Measurements from ENCODE around the gene PROM1. TPM values are rescaled to one million over a fixed set of nuclear protein-coding genes. Genes with fewer than 3 reads are reported as not detected.

Gene PROM1
- polyA plus RNA-seq, 1 donor from 2014 or later, result 1.1 TPM

DNA sequence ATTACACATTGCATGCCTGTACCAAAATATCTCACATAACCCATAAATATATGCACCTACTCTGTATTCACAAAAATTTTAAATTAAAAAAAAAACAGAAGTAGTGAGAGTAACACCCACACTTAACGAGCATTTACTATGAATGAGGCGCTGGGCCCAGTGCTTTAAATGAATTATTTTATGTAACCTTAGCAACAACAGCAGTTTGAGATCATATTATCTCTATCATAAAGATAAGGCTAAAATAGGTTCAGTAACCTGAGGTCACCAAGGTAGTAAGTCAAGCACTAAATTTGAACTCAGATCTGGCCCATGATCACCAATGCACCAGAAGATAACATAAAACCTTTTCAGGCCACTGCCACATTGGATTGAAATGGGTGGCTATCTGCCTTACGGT, 5.3 kb upstream of the PROM1 start:
- TF ChIP-seq EP300 (conservative IDR thresholded peaks at IDR 0.05; ENCODE audit: poor library complexity, severe bottlenecking), result no peak
- TF ChIP-seq POLR2AphosphoS5 (IDR thresholded peaks at IDR 0.05), result no peak
- TF ChIP-seq TAF1 (IDR thresholded peaks at IDR 0.05; ENCODE audit: low read depth), result no peak
- TF ChIP-seq REST (IDR thresholded peaks at IDR 0.05; ENCODE audit: borderline replicate concordance), result no peak
- TF ChIP-seq EZH2 (IDR thresholded peaks at IDR 0.05; ENCODE audit: borderline replicate concordance, insufficient read depth, low read length, poor library complexity, severe bottlenecking), result no peak
- TF ChIP-seq, protein P1, sequence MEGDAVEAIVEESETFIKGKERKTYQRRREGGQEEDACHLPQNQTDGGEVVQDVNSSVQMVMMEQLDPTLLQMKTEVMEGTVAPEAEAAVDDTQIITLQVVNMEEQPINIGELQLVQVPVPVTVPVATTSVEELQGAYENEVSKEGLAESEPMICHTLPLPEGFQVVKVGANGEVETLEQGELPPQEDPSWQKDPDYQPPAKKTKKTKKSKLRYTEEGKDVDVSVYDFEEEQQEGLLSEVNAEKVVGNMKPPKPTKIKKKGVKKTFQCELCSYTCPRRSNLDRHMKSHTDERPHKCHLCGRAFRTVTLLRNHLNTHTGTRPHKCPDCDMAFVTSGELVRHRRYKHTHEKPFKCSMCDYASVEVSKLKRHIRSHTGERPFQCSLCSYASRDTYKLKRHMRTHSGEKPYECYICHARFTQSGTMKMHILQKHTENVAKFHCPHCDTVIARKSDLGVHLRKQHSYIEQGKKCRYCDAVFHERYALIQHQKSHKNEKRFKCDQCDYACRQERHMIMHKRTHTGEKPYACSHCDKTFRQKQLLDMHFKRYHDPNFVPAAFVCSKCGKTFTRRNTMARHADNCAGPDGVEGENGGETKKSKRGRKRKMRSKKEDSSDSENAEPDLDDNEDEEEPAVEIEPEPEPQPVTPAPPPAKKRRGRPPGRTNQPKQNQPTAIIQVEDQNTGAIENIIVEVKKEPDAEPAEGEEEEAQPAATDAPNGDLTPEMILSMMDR (IDR thresholded peaks at IDR 0.05; ENCODE audit: poor library complexity, severe bottlenecking), result no peak
- TF ChIP-seq SMC3 (conservative IDR thresholded peaks at IDR 0.05; ENCODE audit: poor library complexity), result no peak
- TF ChIP-seq MXI1 (conservative IDR thresholded peaks at IDR 0.05; ENCODE audit: poor library complexity, severe bottlenecking), result no peak
- TF ChIP-seq RAD21 (conservative IDR thresholded peaks at IDR 0.05), result no peak
- no peaks in the 10 kb centered on the region for H3K36me3 ChIP-seq (ENCODE audit: insufficient read depth, low read length)
- H3K27ac ChIP-seq (ENCODE audit: low read length), result no peak overlapping the region

GRCh38 chr4:16088601-16089000, 4.8 kb upstream of the PROM1 start:
- H3K79me2 ChIP-seq (replicated peaks; ENCODE audit: insufficient read depth, low read length), result no peaks in the 10 kb centered on the region
- H3K9me2 ChIP-seq (ENCODE audit: insufficient read depth, low read length), result no peaks in the 10 kb centered on the region
- no peak overlapping the region for H3K4me3 ChIP-seq (ENCODE audit: low read length)
- no peak overlapping the region for H2AFZ ChIP-seq (ENCODE audit: low read depth, low read length)
- H3K27ac ChIP-seq (ENCODE audit: low read length), result no peak overlapping the region
- no peaks in the 10 kb centered on the region for H3K9me3 ChIP-seq (ENCODE audit: low read length)
- no peak overlapping the region for H3K4me2 ChIP-seq (ENCODE audit: low read length)
- H3K9ac ChIP-seq (ENCODE audit: low read length), result no peak overlapping the region
- H3K36me3 ChIP-seq (ENCODE audit: insufficient read depth, low read length), result no peaks in the 10 kb centered on the region
- no peaks in the 10 kb centered on the region for H4K20me1 ChIP-seq (ENCODE audit: insufficient read depth)
- H3F3A ChIP-seq (ENCODE audit: insufficient read depth, low read length, poor library complexity, severe bottlenecking), result no peaks in the 10 kb centered on the region
- H3K27me3 ChIP-seq (ENCODE audit: insufficient read depth, low read depth, low read length), result peaks cover 13% of the 10 kb centered on the region
- no peak for TF ChIP-seq POLR2AphosphoS5 (IDR thresholded peaks at IDR 0.05)
- no peak for TF ChIP-seq REST (IDR thresholded peaks at IDR 0.05; ENCODE audit: borderline replicate concordance)
- TF ChIP-seq EP300 (conservative IDR thresholded peaks at IDR 0.05; ENCODE audit: poor library complexity, severe bottlenecking), result no peak
- no peak for TF ChIP-seq EZH2 (IDR thresholded peaks at IDR 0.05; ENCODE audit: borderline replicate concordance, insufficient read depth, low read length, poor library complexity, severe bottlenecking)
- TF ChIP-seq TAF1 (IDR thresholded peaks at IDR 0.05; ENCODE audit: low read depth), result no peak

More for the DNA sequence above, 5.3 kb upstream of the PROM1 start:
- Histone ChIP-seq H3K9me3 (ENCODE audit: low read length) (no peaks in the 10 kb centered on the region), H3K4me2 (ENCODE audit: low read length) (no peak overlapping the region), H3F3A (ENCODE audit: insufficient read depth, low read length, poor library complexity, severe bottlenecking) (no peaks in the 10 kb centered on the region), H3K4me3 (ENCODE audit: low read length) (no peak overlapping the region), H3K79me2 (replicated peaks; ENCODE audit: insufficient read depth, low read length) (no peaks in the 10 kb centered on the region), H3K9ac (ENCODE audit: low read length) (no peak overlapping the region), H4K20me1 (ENCODE audit: insufficient read depth) (no peaks in the 10 kb centered on the region), H2AFZ (ENCODE audit: low read depth, low read length) (no peak overlapping the region), H3K9me2 (ENCODE audit: insufficient read depth, low read length) (no peaks in the 10 kb centered on the region), H3K27me3 (ENCODE audit: insufficient read depth, low read depth, low read length) (peaks cover 8% of the 10 kb centered on the region)
